ENCODE measurements around the gene SNX14. TPM values are rescaled to one million over a fixed set of nuclear protein-coding genes. Genes with fewer than 3 reads are reported as not detected.
"Not testable (repeated sequence)": the region's sequence is repeated elsewhere in the genome, so short reads cannot be mapped to it uniquely, and the experiment has no call there.

The SNX14 gene
- total and polyA plus RNA-seq, 4 donors: 10.9 to 85.1 (median 81.8) TPM

DNA sequence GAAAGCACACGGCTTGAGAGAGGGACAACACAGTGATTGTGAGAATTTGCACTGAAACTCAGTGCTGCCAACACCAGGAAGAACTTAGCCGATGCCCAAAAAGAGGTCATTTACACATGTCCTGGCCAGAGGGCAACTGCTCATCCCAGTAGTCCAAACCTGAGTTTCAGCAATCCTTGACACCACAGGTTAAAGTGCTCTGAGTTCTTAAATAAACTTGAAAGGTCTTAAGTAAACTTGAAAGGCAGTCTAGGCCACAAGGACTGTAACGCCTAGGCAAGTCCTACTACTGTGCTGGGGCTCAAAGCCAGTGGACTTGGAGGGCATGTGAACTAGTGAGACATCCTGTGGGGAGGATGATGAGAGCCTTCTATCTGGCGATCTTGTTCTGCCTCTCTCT lies 14.1 kb downstream of the SNX14 start:
- H3K27ac ChIP-seq (ENCODE audit: low read depth in 1 of 2, low read length in 2 of 2): no peak overlapping the region
- peaks cover 0 to 2% of the 10 kb centered on the region in 2 donors for H3K4me1 ChIP-seq (ENCODE audit: control insufficient read depth in 1 of 2, insufficient read depth in 2 of 2, low read length in 2 of 2)
- WGBS, 2 donors: 59 to 75% methylated on average over 4 of the region's 4 CpGs
- H3K4me3 ChIP-seq (ENCODE audit: low read length in 2 of 2): no peak overlapping the region
- H3K27me3 ChIP-seq (ENCODE audit: control insufficient read depth in 1 of 2, insufficient read depth in 2 of 2, low read length in 1 of 2): no peaks in the 10 kb centered on the region
- no peak for DNase-seq
- H3K9me3 ChIP-seq (ENCODE audit: control insufficient read depth, low read length): no peaks in the 10 kb centered on the region
- ATAC-seq (ENCODE audit: low FRiP score): no peak
- peaks cover 0 to 2% of the 10 kb centered on the region in 2 donors for H3K36me3 ChIP-seq (ENCODE audit: control insufficient read depth in 1 of 2, insufficient read depth in 2 of 2, low read length in 1 of 2)
- intact Hi-C loops (cut with DNase I): no loop called here

DNA sequence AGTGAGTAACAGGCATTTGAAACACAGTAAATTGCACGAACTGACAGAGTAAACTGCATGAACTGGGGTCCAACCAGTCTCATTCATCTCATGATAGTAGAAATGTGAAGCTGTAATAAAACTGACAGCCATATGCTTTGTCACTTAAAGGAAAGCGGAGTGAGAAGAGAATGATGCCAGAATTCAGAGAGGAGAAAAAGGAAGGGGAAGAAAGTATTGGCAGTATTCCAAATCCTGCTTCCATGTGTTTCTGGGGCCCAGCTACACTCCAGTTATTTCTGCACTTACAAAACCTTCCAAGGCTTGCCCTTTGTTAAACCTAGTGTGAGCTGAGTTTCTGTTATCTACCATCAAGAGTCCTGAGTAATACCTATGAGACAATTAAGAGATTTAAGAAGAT lies 17.2 kb downstream of the SNX14 start:
- Histone ChIP-seq H3K4me1 (ENCODE audit: control insufficient read depth in 1 of 2, insufficient read depth in 2 of 2, low read length in 2 of 2) (peaks cover 0 to 2% of the 10 kb centered on the region in 2 donors), H3K4me3 (ENCODE audit: low read length in 2 of 2) (no peak overlapping the region), H3K36me3 (ENCODE audit: control insufficient read depth in 1 of 2, insufficient read depth in 2 of 2, low read length in 1 of 2) (peaks cover 0 to 2% of the 10 kb centered on the region in 2 donors), H3K9me3 (ENCODE audit: control insufficient read depth, low read length) (no peaks in the 10 kb centered on the region), H3K27ac (ENCODE audit: low read depth in 1 of 2, low read length in 2 of 2) (no peak overlapping the region), H3K27me3 (ENCODE audit: control insufficient read depth in 1 of 2, insufficient read depth in 2 of 2, low read length in 1 of 2) (no peaks in the 10 kb centered on the region)
- intact Hi-C loops (cut with DNase I): no loop called here
- DNase-seq (no peak), ATAC-seq (ENCODE audit: low FRiP score) (no peak)
- WGBS, 2 donors: 85% methylated on average over 2 of the region's 2 CpGs

DNA sequence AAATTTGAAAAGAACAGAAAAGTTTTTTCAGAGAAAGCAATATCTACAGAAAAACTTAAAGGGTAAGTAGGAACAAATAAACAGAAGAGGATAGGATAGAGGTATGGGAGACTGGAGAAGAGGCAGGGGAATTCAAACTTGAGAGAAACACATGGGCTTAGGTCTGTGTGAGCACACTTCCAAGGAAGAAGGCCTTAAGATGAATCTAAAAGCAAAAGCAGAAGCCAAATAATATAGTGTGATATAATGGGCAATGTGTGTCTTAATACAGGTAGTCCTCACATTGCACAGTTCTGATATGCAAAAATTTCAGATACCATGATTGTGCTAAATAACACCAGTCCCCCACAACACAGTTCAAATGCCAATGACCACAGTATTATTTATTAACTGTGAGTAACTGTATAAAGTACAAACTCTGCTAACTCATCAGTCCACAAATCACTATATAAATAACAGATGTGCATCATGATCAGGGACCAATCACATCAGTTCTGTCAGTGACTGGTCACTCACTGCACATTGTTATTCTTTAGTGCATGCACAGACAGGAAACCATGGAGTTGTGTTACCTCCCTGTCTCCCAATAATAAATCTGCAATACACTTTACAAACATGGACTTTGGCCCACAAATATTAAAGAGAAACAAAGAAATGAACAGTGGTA lies 18.6 kb downstream of the SNX14 start:
- H3K9me3 ChIP-seq (ENCODE audit: control insufficient read depth, low read length): no peaks in the 10 kb centered on the region
- H3K4me1 ChIP-seq (ENCODE audit: control insufficient read depth in 1 of 2, insufficient read depth in 2 of 2, low read length in 2 of 2): peaks cover 0 to 2% of the 10 kb centered on the region in 2 donors
- intact Hi-C loops (cut with DNase I): no loop called here
- H3K27me3 ChIP-seq (ENCODE audit: control insufficient read depth in 1 of 2, insufficient read depth in 2 of 2, low read length in 1 of 2): no peaks in the 10 kb centered on the region
- no peak overlapping the region for H3K27ac ChIP-seq (ENCODE audit: low read depth in 1 of 2, low read length in 2 of 2)
- H3K4me3 ChIP-seq (ENCODE audit: low read length in 2 of 2): no peak overlapping the region
- ATAC-seq (ENCODE audit: low FRiP score): no peak
- H3K36me3 ChIP-seq (ENCODE audit: control insufficient read depth in 1 of 2, insufficient read depth in 2 of 2, low read length in 1 of 2): peaks cover 0 to 2% of the 10 kb centered on the region in 2 donors
- DNase-seq: no peak

DNA sequence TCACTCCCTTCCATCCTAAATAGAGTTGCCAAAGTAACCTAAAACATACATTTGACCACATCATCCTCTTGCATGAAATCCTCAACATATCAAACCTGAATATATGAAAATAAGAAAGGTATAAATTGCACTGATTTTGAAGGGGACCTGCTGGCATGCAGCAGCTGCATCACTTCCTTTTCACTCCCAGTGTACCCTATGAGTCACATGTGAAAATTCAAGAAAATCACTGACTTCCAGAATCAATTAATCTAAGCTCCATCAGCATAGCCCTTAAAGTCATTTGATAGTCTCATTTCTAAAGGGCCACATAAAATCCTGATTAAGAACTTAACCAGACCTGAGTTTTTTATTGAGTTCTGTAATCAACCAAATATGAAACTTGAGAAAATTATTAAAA lies 24.3 kb downstream of the SNX14 start:
- intact Hi-C loops (cut with DNase I): no loop called here
- Histone ChIP-seq H3K36me3 (ENCODE audit: control insufficient read depth in 1 of 2, insufficient read depth in 2 of 2, low read length in 1 of 2) (peaks cover 0 to 2% of the 10 kb centered on the region in 2 donors), H3K27me3 (ENCODE audit: control insufficient read depth in 1 of 2, insufficient read depth in 2 of 2, low read length in 1 of 2) (no peaks in the 10 kb centered on the region), H3K4me1 (ENCODE audit: control insufficient read depth in 1 of 2, insufficient read depth in 2 of 2, low read length in 2 of 2) (peaks cover 0 to 2% of the 10 kb centered on the region in 2 donors), H3K4me3 (ENCODE audit: low read length in 2 of 2) (no peak overlapping the region), H3K9me3 (ENCODE audit: control insufficient read depth, low read length) (no peaks in the 10 kb centered on the region), H3K27ac (ENCODE audit: low read depth in 1 of 2, low read length in 2 of 2) (no peak overlapping the region)
- DNase-seq (no peak), ATAC-seq (ENCODE audit: low FRiP score) (no peak)

DNA sequence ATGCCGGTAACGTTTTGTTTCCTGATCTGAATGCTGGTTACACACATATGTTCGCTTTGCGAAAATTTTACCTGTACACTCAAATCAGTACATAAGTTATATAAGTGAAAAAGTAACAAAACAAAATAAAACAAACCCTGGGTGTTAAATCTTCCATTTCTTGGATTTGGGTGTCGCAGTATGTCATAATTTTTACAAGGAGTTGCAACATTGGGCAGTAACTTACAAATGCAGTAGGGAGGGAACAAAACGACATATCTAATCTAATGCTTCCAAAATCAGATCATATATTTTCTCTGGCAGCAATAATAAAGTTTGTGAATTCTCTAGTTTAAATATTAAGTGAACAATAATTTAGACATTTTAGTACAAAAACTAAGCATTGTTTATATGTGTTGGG lies 25.2 kb downstream of the SNX14 start:
- peaks cover 0 to 2% of the 10 kb centered on the region in 2 donors for H3K36me3 ChIP-seq (ENCODE audit: control insufficient read depth in 1 of 2, insufficient read depth in 2 of 2, low read length in 1 of 2)
- ATAC-seq (ENCODE audit: low FRiP score): no peak
- no peaks in the 10 kb centered on the region for H3K9me3 ChIP-seq (ENCODE audit: control insufficient read depth, low read length)
- intact Hi-C loops (cut with DNase I): no loop called here
- no peak overlapping the region for H3K4me3 ChIP-seq (ENCODE audit: low read length in 2 of 2)
- H3K27me3 ChIP-seq (ENCODE audit: control insufficient read depth in 1 of 2, insufficient read depth in 2 of 2, low read length in 1 of 2): no peaks in the 10 kb centered on the region
- H3K27ac ChIP-seq (ENCODE audit: low read depth in 1 of 2, low read length in 2 of 2): no peak overlapping the region
- 70 to 72% methylated on average over 6 of the region's 6 CpGs for WGBS, 2 donors
- peaks cover 0 to 2% of the 10 kb centered on the region in 2 donors for H3K4me1 ChIP-seq (ENCODE audit: control insufficient read depth in 1 of 2, insufficient read depth in 2 of 2, low read length in 2 of 2)
- no peak for DNase-seq

DNA sequence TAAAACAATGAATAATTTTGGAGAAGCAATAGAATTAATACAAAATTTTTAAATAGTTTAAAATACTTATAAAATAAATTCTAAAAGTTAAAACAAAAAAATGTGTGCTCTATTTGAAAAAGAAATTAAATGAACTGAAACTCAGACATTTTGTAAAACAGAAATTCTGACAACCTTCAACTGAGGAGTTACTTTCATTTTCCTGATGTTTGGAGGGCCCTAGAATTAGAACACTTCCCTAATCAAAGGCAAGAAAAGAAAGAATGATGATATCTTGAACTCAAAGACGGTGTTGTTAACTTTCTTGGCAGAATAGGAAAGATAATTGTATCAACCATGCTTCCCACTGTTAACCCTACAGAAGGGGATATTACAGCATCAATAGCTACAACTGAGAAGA lies 27.9 kb downstream of the SNX14 start:
- intact Hi-C loops (cut with DNase I): no loop called here
- ATAC-seq (ENCODE audit: low FRiP score) (no peak), DNase-seq (no peak)
- Histone ChIP-seq H3K4me3 (ENCODE audit: low read length in 2 of 2) (no peak overlapping the region), H3K27me3 (ENCODE audit: control insufficient read depth in 1 of 2, insufficient read depth in 2 of 2, low read length in 1 of 2) (no peaks in the 10 kb centered on the region), H3K9me3 (ENCODE audit: control insufficient read depth, low read length) (no peaks in the 10 kb centered on the region), H3K36me3 (ENCODE audit: control insufficient read depth in 1 of 2, insufficient read depth in 2 of 2, low read length in 1 of 2) (peaks cover 0 to 2% of the 10 kb centered on the region in 2 donors), H3K4me1 (ENCODE audit: control insufficient read depth in 1 of 2, insufficient read depth in 2 of 2, low read length in 2 of 2) (peaks cover 0 to 2% of the 10 kb centered on the region in 2 donors), H3K27ac (ENCODE audit: low read depth in 1 of 2, low read length in 2 of 2) (no peak overlapping the region)
- WGBS, 2 donors: 23 to 25% methylated on average over 1 of the region's 1 CpG

DNA sequence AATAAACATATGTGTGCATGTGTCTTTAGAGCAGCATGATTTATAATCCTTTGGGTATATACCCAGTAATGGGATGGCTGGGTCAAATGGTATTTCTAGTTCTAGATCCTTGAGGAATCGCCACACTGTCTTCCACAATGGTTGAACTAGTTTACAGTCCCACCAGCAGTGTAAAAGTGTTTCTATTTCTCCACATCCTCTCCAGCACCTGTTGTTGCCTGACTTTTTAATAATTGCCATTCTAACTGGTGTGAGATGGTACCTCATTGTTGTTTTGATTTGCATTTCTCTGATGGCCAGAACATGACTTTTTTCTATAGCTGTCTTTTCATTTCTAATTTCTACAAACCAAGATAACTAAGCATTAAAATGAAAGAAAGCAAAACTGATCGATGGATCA lies 29.4 kb downstream of the SNX14 start:
- WGBS, 2 donors: 100% methylated on average over 1 of the region's 2 CpGs
- H3K36me3 ChIP-seq (ENCODE audit: control insufficient read depth in 1 of 2, insufficient read depth in 2 of 2, low read length in 1 of 2); H3K4me3 ChIP-seq (ENCODE audit: low read length in 2 of 2); DNase-seq; H3K27ac ChIP-seq (ENCODE audit: low read depth in 1 of 2, low read length in 2 of 2); H3K9me3 ChIP-seq (ENCODE audit: control insufficient read depth, low read length); H3K4me1 ChIP-seq (ENCODE audit: control insufficient read depth in 1 of 2, insufficient read depth in 2 of 2, low read length in 2 of 2); H3K27me3 ChIP-seq (ENCODE audit: control insufficient read depth in 1 of 2, insufficient read depth in 2 of 2, low read length in 1 of 2); ATAC-seq (ENCODE audit: low FRiP score); intact Hi-C loops (cut with DNase I): not testable (repeated sequence)

DNA sequence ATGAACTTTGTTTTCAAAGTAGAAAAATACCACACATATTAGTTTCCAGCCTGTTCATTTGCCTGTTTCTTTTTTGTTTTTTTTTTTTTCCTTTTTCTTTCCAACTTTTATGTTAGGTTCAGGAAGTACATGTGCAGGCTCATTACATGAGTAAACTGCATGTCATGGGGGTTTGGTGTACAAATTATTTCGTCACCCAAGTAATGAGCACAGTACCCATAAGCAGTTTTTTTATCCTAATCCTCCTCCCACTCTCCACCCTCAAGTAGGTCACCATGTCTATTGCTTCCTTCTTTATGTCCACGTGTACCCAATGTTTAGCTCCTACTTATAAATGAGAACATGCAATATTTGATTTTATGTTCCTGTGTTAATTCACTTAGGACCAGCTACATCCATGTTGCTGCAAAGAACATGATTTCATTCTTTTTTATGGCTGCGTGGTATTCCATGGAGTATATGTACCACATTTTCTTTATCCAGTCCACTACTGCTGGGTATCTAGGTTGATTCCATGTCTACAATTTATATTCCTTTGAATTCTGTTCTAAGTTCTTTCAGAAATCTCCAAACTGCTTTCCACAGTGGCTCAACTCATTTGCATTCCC lies 31.8 kb downstream of the SNX14 start:
- intact Hi-C loops (cut with DNase I): no loop called here
- H3K36me3 ChIP-seq (ENCODE audit: control insufficient read depth in 1 of 2, insufficient read depth in 2 of 2, low read length in 1 of 2): no peaks in the 10 kb centered on the region
- no peak for ATAC-seq (ENCODE audit: low FRiP score)

DNA sequence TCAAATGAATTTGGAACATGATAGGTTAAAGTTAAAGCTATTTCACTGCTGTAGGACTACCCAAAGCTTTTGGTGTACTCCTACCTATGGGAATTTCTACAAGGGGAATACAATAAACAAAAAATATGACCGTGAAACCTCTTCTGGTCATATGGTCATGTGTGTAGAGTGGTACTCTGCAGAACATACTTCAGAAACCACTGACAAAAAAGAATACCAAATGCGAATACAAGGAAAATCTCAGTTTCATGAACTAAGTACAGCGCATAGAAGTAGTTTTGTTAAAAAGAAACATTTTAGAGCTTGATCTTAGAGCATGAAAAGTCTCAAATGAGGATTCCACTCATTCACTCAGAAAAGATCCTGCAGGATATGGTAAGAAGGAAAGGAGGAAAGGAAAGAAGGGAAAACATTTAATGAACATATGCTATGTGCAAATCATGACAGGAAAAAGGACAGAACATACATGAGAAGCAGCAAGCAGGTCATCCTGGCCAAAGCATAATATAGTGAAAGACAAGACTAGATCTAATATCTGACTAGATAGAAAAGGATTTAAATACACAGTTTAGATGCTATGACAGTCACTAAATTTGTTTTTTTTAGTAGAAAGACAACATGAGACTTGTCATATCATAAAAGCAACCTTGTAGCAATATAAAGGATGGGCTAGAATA lies 36.5 kb downstream of the SNX14 start:
- 93 to 94% methylated on average over 3 of the region's 3 CpGs for WGBS, 2 donors
- H3K36me3 ChIP-seq (ENCODE audit: control insufficient read depth in 1 of 2, insufficient read depth in 2 of 2, low read length in 1 of 2): no peaks in the 10 kb centered on the region

More for the DNA sequence above, 31.8 kb downstream of the SNX14 start:
- H3K27ac ChIP-seq (ENCODE audit: low read depth in 1 of 2, low read length in 2 of 2): no peak overlapping the region
- H3K27me3 ChIP-seq (ENCODE audit: control insufficient read depth in 1 of 2, insufficient read depth in 2 of 2, low read length in 1 of 2): no peaks in the 10 kb centered on the region
- H3K4me3 ChIP-seq (ENCODE audit: low read length in 2 of 2): no peak overlapping the region
- H3K9me3 ChIP-seq (ENCODE audit: control insufficient read depth, low read length): no peaks in the 10 kb centered on the region
- H3K4me1 ChIP-seq (ENCODE audit: control insufficient read depth in 1 of 2, insufficient read depth in 2 of 2, low read length in 2 of 2): no peaks in the 10 kb centered on the region
- DNase-seq: no peak
- WGBS, 2 donors: 94 to 96% methylated on average over 3 of the region's 3 CpGs

More for the DNA sequence above, 36.5 kb downstream of the SNX14 start:
- ATAC-seq (ENCODE audit: low FRiP score) (no peak), DNase-seq (no peak)
- H3K4me3 ChIP-seq (ENCODE audit: low read length in 2 of 2): no peak overlapping the region
- intact Hi-C loops (cut with DNase I): no loop called here
- H3K27ac ChIP-seq (ENCODE audit: low read depth in 1 of 2, low read length in 2 of 2): no peak overlapping the region
- H3K4me1 ChIP-seq (ENCODE audit: control insufficient read depth in 1 of 2, insufficient read depth in 2 of 2, low read length in 2 of 2): no peaks in the 10 kb centered on the region
- H3K9me3 ChIP-seq (ENCODE audit: control insufficient read depth, low read length): no peaks in the 10 kb centered on the region
- no peaks in the 10 kb centered on the region for H3K27me3 ChIP-seq (ENCODE audit: control insufficient read depth in 1 of 2, insufficient read depth in 2 of 2, low read length in 1 of 2)
